NCI-H2171 (cell line): ENCODE data around the gene ESRRG.

ENCODE experiments used
- DNase-seq: peaks from one replicate; lab custom pipeline; 2025; lab: John Stamatoyannopoulos, UW

Gene ESRRG

GRCh38 chr1:216502528-216503162 is 220.6 kb downstream of the ESRRG start:
- no peak for DNase-seq

DNA sequence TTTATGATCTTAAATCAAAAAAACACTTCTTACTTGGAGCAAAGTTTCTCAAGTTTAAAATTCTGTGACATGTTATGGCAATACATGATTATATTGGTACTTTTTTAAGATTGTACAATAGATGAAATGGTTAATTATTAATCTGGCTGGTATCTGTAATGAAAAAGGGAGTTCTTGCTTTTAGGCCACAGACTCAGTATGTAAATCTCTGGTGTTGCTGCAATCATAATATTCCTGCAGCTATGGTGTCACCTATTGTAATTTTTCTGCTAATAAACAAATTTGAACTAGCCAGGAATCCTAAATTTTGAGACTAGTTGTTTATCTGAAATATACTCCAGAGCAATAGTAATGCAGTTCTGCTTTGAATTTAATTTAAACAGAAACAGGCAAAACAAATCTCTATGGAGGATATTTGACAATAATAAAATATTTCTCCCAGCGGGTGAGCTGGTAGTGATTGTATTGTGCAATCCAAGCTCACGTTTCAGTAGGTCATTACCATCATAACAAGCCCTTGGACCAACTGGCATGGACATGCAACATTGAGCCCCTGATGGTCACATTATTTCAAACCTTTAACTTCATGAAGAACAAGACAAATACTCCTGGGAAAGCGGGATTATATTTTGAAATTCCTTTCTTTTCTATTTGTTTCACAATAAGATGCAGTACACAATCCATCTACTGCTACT is 222.8 kb downstream of the ESRRG start:
- no peak for DNase-seq

DNA sequence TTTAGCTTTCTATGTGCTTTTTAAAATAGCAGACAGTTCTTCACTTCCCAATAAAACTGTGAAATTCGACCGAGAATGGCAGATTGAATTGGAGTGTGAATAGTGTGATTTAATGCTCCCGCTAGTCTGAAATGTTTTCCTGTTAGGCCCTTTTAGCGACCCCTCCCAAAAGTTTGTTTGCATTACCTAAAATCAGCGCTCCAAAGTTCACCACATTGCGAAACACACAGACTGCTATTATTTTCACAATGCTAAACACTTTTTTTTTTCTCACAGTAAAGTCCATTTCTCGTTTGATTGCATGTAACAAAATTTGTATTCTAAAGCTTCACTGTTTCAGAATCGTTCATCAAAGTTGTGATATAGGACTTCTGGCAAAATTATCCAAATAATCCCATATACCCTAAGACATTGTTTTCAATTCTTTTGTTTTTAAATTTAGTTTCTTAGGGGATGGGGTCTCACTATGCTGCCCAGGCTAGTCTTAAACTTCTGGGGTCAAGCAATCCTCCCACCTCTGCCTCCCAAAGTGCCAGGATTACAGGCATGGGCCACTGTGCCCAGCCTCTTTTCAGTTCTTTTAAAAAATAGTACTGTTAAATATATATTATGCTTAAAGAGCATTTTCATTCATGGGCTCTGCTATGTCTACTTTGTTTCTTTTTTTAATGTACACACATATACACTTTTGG is 223.5 kb downstream of the ESRRG start:
- no peak for DNase-seq

DNA sequence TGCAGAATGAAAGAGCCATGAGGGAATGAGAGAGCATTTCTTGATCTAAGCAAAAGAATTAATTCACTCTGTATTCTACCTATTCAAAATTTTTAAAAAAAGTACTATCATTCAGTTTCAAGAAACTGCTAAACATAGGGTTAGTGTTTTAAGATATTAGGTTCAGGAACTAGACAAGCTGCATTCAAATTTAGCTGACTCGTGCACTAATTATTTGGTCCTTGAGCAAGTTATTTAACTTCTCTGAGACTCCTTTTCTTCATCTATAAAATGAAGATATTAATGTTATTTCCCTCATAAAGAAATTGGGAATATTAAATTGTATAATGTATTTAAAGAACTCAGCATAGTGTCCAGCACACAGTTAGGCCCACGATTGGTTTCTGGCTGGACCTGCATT is 225.0 kb downstream of the ESRRG start:
- no peak for DNase-seq

DNA sequence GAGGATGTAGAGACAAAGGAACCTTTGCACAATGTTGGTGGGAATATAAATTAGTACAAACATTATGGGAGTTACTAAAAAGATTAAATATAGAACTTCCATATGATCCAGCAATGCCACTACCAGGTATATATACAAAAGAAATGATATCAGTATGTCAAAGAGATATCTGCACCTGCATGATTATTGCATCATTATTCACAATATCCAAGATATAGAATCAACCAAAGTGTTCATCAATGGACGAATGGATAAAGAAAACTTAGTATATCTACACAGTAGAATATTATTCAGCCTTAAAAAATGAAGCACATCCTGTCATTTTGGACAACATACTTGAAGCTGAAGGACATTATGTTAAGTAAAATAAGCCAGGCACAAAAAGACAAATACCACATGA is 238.2 kb downstream of the ESRRG start:
- DNase-seq, result no peak

GRCh38 chr1:216483672-216484401 is 239.4 kb downstream of the ESRRG start:
- DNase-seq, result no peak

DNA sequence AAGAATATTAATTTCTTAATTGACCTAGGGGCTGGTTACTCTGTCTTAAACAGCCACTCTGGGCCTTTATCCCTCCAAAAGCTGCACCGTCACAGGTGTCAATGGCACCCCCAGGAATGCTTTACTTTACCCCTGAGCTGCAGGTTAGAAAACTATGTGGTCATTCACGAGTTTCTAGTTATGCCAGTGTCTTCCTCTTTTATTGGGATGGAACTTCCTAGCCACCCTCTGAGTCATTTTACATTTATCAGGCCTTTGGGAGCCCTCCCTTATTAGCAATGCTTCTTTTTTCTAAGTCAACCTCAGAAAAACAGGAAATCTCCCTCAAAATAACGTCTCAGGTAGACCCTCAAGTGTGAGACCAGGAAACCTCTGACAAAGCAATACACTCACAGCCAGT is 240.6 kb downstream of the ESRRG start:
- no peak for DNase-seq

GRCh38 chr1:216478238-216478637 is 245.0 kb downstream of the ESRRG start:
- no peak for DNase-seq

GRCh38 chr1:216476341-216476740 is 246.9 kb downstream of the ESRRG start:
- no peak for DNase-seq

DNA sequence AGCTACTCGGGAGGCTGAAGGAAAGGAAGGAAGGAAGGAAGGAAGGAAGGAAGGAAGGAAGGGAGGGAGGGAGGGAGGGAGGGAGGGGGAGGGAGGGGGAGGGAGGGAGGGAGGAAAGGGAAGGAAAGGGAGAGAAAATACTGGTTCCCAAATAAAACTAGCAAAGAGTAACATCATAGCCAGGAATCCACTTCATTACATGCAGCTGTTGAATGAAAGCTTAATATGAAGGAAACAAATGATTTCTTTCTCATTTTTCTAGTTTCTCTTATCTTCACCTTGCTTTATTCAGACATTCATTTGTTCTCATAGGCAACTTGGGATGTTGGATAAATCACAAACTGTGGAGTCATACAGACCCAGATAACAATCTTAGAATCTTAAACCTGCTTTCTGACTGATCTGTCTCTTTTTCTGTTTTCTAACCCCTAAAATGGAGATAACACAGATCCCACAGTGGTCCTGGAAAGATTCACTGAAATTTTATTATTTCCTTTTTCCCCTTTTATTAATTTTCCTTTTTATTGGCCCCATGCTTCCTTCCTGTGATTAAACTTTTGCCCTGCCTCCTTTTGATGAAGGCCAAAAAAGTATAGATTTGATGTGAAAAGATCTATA is 247.5 kb downstream of the ESRRG start:
- DNase-seq, result no peak

DNA sequence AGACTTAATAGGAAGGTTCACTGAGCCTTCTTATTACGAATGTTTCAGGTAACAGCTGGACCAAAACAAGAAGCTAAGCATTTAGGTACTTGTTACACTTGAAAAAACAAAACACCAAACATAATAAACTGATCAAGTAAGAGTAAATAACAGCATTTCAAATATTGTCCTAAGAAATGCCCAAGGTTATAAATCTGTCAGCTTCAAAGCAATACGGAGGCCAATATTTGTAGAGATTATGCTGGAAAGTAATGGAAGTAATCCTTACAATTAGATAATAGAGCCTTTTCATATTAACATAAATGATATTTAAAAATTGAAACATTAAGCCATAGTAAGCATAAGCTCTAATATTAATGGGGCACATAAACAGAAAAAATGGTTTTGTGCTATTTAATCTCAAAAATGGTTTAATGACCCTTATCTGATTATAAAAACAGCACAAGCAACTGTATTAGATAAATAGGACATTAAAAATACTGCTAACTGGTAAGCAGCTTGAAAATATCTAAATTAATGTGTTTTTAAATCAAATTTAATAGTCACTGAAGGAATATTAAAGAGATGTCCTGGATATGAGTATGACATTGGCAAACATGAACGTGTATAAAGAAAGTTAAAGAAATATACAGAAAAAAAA is 256.9 kb downstream of the ESRRG start:
- no peak for DNase-seq

GRCh38 chr1:216464489-216464888 is 258.7 kb downstream of the ESRRG start:
- no peak for DNase-seq

DNA sequence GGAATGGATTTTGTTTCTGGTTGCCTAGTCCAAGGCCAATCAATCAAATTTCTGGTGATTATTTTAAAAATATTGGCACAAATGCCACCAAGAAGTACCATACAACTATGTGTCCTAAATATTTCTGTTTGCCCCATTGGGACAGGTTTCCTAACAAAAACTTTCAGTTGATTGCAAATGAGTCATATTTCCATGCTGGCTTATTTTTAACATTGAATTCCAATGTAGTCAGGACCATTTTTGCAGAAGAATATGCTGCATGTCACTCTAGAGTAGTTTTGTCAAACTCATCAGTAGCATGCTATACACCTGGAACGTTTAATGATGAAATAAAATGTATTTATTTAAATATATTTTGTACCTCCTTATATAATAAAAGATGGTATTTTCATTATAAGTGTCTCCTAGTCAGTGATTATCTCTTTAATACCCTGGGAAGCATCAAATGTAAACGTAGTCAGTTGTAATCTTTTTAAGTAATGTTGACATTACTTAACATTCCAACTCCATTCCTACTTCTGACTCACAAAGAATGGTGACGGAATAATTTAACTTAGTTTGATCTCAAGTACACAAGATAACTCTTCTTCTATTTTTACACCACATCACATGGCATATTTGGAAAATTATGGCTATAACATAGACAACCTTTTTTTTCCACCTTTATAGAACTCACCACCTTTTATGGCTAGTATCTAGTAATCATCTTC is 261.0 kb downstream of the ESRRG start:
- no peak for DNase-seq

- no peak for DNase-seq
Measured at GRCh38 chr1:216461466-216461865, 261.8 kb downstream of the ESRRG start.

GRCh38 chr1:216459651-216460207 is 263.5 kb downstream of the ESRRG start:
- DNase-seq, result no peak

DNA sequence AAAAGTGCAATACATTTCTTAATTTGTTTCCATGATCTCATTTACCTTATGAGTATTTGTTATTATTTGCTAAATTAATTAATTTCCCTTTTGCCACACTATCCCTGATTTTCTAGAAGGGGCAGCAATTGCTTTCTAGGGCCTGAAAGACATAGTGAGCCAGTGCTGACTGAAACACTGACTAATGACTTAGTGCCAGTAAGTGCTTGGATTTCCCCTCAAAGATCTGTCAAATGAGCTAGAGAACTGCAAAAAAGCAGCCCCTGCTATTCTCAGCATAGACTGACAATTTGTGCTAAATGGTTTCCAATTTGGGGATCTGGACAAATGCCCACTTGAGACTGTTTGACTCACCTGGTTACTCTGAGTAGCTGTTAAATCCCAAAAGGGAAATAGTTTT is 264.4 kb downstream of the ESRRG start:
- no peak for DNase-seq

GRCh38 chr1:216457356-216457755 is 265.9 kb downstream of the ESRRG start:
- DNase-seq, result no peak

- DNase-seq, result no peak
Measured at GRCh38 chr1:216456682-216457081, 266.5 kb downstream of the ESRRG start.

DNA sequence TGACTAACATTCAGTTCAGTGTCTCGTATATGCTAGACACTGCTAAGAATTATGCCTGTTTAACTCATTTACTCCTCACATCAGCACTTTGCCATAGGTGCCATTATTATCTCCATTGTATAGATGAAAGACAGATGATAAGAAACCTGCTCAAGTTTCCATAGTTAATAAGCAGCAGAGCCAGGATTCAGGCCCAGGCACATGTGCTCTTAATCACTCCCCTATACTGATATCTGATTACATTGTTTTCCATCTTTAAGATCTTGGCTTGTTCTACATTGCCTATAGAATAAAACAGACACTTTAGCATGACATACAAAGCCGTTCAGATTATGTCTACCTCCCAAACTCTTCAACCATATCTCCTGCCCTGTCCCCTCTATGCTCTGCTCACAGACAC is 269.5 kb downstream of the ESRRG start:
- no peak for DNase-seq
